H1 (cell line): ENCODE results near the gene SNX3.

Experiments used
- POLR2A ChIP-seq, 2 experiments: IDR thresholded peaks; 1 replicate in 1 of 2; 2 replicates in 1 of 2; pipeline ENCODE4 v1.6.1; 2011; ENCODE audit warnings: low read depth in 2 of 2, low read length in 2 of 2, mild to moderate bottlenecking in 2 of 2; ENCODE audit errors: control extremely low read depth in 1 of 2
- RAD21 ChIP-seq, 2 experiments: IDR thresholded peaks in 1 of 2; conservative IDR thresholded peaks in 1 of 2; 2 replicates each; pipeline ENCODE4 v1.6.1; 2011; ENCODE audit warnings: low read depth in 2 of 2, low read length in 2 of 2, improper control_type of control experiment in 1 of 2, inconsistent platforms in 1 of 2, mild to moderate bottlenecking in 1 of 2, moderate library complexity in 1 of 2
- TF ChIP-seq, protein P1 (sequence below), 3 experiments: IDR thresholded peaks; 1 replicate in 2 of 3; 2 replicates in 1 of 3; pipeline versions ENCODE4 v1.5.1 to v1.6.1; 2011; ENCODE audit warnings: low read length in 3 of 3, mild to moderate bottlenecking in 3 of 3, inconsistent platforms in 2 of 3, low read depth in 1 of 3, moderate library complexity in 1 of 3; ENCODE audit not compliant: insufficient read depth in 1 of 3; ENCODE audit errors: control extremely low read depth in 1 of 3

DNA sequence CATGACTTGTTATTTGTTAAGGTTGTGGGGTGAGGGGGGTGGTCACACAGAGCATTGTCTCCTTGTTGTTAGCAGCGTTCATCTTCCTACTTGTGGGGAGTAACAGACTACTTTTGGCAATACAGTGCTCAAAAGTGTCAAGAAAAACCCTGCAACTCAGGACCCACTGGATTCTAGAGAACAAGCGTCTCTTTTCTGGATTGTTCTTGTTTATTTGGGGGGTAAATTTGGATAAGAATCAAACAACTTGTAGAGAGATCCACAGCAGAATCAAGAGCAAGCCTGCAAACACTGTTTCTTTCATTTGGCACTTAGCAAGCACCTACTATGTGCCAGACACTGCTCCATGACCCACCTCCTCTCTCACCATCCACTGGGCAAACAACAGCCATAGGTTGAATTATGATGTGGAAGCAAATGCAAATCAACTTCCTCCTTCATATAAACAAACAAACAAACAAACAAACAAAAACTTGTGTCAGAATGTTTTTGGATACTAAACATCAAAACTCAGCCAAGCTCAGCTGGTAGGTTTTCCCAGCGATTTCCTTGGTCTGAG is 99.0 kb downstream of the SNX3 start:
- TF ChIP-seq POLR2A (IDR thresholded peaks at IDR 0.05; ENCODE audit: control extremely low read depth in 1 of 2, low read depth in 2 of 2, low read length in 2 of 2), result no peak
- TF ChIP-seq RAD21 (IDR thresholded peaks at IDR 0.05 in 1 of 2, conservative IDR thresholded peaks at IDR 0.05 in 1 of 2; ENCODE audit: low read depth in 2 of 2, low read length in 2 of 2), result no peak
- TF ChIP-seq, protein P1, sequence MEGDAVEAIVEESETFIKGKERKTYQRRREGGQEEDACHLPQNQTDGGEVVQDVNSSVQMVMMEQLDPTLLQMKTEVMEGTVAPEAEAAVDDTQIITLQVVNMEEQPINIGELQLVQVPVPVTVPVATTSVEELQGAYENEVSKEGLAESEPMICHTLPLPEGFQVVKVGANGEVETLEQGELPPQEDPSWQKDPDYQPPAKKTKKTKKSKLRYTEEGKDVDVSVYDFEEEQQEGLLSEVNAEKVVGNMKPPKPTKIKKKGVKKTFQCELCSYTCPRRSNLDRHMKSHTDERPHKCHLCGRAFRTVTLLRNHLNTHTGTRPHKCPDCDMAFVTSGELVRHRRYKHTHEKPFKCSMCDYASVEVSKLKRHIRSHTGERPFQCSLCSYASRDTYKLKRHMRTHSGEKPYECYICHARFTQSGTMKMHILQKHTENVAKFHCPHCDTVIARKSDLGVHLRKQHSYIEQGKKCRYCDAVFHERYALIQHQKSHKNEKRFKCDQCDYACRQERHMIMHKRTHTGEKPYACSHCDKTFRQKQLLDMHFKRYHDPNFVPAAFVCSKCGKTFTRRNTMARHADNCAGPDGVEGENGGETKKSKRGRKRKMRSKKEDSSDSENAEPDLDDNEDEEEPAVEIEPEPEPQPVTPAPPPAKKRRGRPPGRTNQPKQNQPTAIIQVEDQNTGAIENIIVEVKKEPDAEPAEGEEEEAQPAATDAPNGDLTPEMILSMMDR (IDR thresholded peaks at IDR 0.05; ENCODE audit: control extremely low read depth in 1 of 3, insufficient read depth in 1 of 3, low read depth in 1 of 3, low read length in 3 of 3), result no peak
